Natural killer cell (primary cell): ENCODE results near the gene TFAP2B. TPM values are rescaled to one million over a fixed set of nuclear protein-coding genes. Genes with fewer than 3 reads are reported as not detected.

Experiments
- ATAC-seq, 3 donors: fragments of 150-1000 bp in 2 of 3; fragments of 200-7000 bp in 1 of 3; cut with Tn5 transposase; 1 replicate in 1 of 3; 2 replicates in 2 of 3; pipeline ENCODE4 v1.10.0; 2021; ENCODE audit warnings: mild to moderate bottlenecking in 2 of 3, moderate library complexity in 2 of 3
- DNase-seq, 2 donors: peaks; one replicate each; pipeline versions ENCODE4 v3.0.0 to v3.0.0-alpha.2; 2013 to 2021; ENCODE audit warnings: mixed read lengths in 1 of 2
- H3K27ac ChIP-seq: one replicate; pipeline ENCODE4 v1.5.1; 2013; ENCODE audit warnings: mild to moderate bottlenecking, low read length
- H3K27me3 ChIP-seq: one replicate; pipeline ENCODE4 v1.6.1; 2013; ENCODE audit warnings: low read length; ENCODE audit not compliant: control insufficient read depth, insufficient read depth
- H3K36me3 ChIP-seq: one replicate; pipeline ENCODE4 v1.6.1; 2013; ENCODE audit warnings: low read length; ENCODE audit not compliant: control insufficient read depth, insufficient read depth
- H3K4me1 ChIP-seq: one replicate; pipeline ENCODE4 v1.6.1; 2013; ENCODE audit warnings: low read length; ENCODE audit not compliant: control insufficient read depth, insufficient read depth
- H3K4me3 ChIP-seq: one replicate; pipeline ENCODE4 v1.5.1; 2013; ENCODE audit warnings: low read length
- H3K9me3 ChIP-seq: one replicate; pipeline ENCODE4 v1.6.1; 2013; ENCODE audit warnings: low read length; ENCODE audit not compliant: control insufficient read depth, insufficient read depth
- H3K27ac Mint-ChIP-seq, 2 donors: one replicate each; pipeline ENCODE4 v1.8.0; 2022; ENCODE audit warnings: mild to moderate bottlenecking in 2 of 2, mixed read lengths in 2 of 2, moderate library complexity in 1 of 2
- H3K27me3 Mint-ChIP-seq, 2 donors: one replicate each; pipeline ENCODE4 v1.8.0; 2022; ENCODE audit warnings: low read depth in 2 of 2, mixed read lengths in 2 of 2
- H3K36me3 Mint-ChIP-seq: one replicate; pipeline ENCODE4 v1.8.0; 2022; ENCODE audit warnings: mixed read lengths
- H3K4me1 Mint-ChIP-seq, 2 donors: one replicate each; pipeline ENCODE4 v1.8.0; 2022; ENCODE audit warnings: mixed read lengths in 2 of 2
- H3K4me3 Mint-ChIP-seq: one replicate; pipeline ENCODE4 v1.8.0; 2022; ENCODE audit warnings: mild to moderate bottlenecking, moderate library complexity, mixed read lengths
- H3K9me3 Mint-ChIP-seq, 2 donors: one replicate each; pipeline ENCODE4 v1.8.0; 2022; ENCODE audit warnings: mixed read lengths in 2 of 2
- WGBS: methylation state at CpG from one replicate; pipeline ENCODE4 v1.1.7; 2013; ENCODE audit warnings: missing lambda C conversion rate; ENCODE audit not compliant: insufficient coverage; 5-methylcytosine and 5-hydroxymethylcytosine counted together
- intact Hi-C: fragments of 100-400 bp; cut with micrococcal nuclease; formaldehyde crosslinking; loops from one replicate; pipeline ENCODE4 v1.14.2; 2022
- total RNA-seq, 4 donors: library from RNA; stranded (reverse); fragments of 120-200 nt in 1 of 4; gene quantifications; one replicate each; pipeline versions ENCODE4 v1.2.3 to v1.2.4, GENCODE V29; 2013 to 2022
- TF ChIP-seq, protein P1 (sequence below): fragments of 200-600 bp; IDR thresholded peaks from one replicate; pipeline ENCODE4 v1.8.0; 2022; ENCODE audit warnings: antibody characterized with exemption

TFAP2B gene
- total RNA-seq, 3 donors from 2014 or later (not counting 1 experiment from before 2014, with no cell fraction given), result not detected

GRCh38 chr6:50822078-50822476 is 3.4 kb downstream of the TFAP2B start:
- intact Hi-C loops, result no loop called here
- WGBS, result 6% methylated on average over 4 of the region's 6 CpGs
- Mint-ChIP-seq H3K27me3 (peaks cover 74 to 88% of the 10 kb centered on the region in 2 donors), H3K4me3 (no peak overlapping the region), H3K27ac (no peak overlapping the region), H3K36me3 (peaks cover 14% of the 10 kb centered on the region), H3K9me3 (peaks cover 0 to 10% of the 10 kb centered on the region in 2 donors), H3K4me1 (peaks cover 0 to 5% of the 10 kb centered on the region in 2 donors)
- H3K36me3 ChIP-seq, result no peaks in the 10 kb centered on the region
- H3K4me1 ChIP-seq, result no peaks in the 10 kb centered on the region
- H3K4me3 ChIP-seq, result no peak overlapping the region
- no peak overlapping the region for H3K27ac ChIP-seq
- H3K9me3 ChIP-seq, result peaks cover 10% of the 10 kb centered on the region
- DNase-seq (no peak), ATAC-seq (no peak)
- TF ChIP-seq, protein P1, sequence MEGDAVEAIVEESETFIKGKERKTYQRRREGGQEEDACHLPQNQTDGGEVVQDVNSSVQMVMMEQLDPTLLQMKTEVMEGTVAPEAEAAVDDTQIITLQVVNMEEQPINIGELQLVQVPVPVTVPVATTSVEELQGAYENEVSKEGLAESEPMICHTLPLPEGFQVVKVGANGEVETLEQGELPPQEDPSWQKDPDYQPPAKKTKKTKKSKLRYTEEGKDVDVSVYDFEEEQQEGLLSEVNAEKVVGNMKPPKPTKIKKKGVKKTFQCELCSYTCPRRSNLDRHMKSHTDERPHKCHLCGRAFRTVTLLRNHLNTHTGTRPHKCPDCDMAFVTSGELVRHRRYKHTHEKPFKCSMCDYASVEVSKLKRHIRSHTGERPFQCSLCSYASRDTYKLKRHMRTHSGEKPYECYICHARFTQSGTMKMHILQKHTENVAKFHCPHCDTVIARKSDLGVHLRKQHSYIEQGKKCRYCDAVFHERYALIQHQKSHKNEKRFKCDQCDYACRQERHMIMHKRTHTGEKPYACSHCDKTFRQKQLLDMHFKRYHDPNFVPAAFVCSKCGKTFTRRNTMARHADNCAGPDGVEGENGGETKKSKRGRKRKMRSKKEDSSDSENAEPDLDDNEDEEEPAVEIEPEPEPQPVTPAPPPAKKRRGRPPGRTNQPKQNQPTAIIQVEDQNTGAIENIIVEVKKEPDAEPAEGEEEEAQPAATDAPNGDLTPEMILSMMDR, result no peak
- H3K27me3 ChIP-seq, result peaks cover 61% of the 10 kb centered on the region

GRCh38 chr6:50823094-50823920 is 4.6 kb downstream of the TFAP2B start:
- intact Hi-C loops, result no loop called here
- Mint-ChIP-seq H3K36me3 (peaks cover 14% of the 10 kb centered on the region), H3K4me1 (peaks cover 0 to 5% of the 10 kb centered on the region in 2 donors), H3K27me3 (peaks cover 78 to 86% of the 10 kb centered on the region in 2 donors), H3K27ac (no peak overlapping the region), H3K9me3 (peaks cover 0 to 10% of the 10 kb centered on the region in 2 donors), H3K4me3 (no peak overlapping the region)
- DNase-seq (no peak), ATAC-seq (no peak)
- 10% methylated on average over 46 of the region's 46 CpGs for WGBS
- peaks cover 10% of the 10 kb centered on the region for H3K9me3 ChIP-seq
- no peak overlapping the region for H3K27ac ChIP-seq
- TF ChIP-seq, protein P1, result no peak
- no peaks in the 10 kb centered on the region for H3K36me3 ChIP-seq
- H3K4me1 ChIP-seq, result no peaks in the 10 kb centered on the region
- H3K27me3 ChIP-seq, result peaks cover 50% of the 10 kb centered on the region
- no peak overlapping the region for H3K4me3 ChIP-seq

DNA sequence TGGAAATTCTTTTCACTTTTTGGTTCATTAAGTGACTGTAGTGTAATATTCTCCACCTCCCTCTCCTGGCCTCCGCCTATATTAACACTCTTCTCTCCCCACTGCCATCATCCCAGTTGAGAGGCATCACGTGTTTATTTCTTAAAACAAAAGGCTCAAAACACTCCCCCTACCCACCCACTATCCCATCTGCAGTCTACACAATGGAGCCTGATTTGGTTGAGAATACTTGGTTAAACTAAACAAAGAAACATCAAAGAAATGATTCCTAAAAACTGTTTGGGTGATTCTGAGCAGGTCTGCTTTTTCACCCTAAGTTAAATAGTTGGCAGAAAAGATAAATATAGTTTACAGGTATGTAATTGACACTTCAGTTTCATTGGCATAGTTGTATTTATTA is 5.9 kb downstream of the TFAP2B start:
- Mint-ChIP-seq H3K9me3 (peaks cover 0 to 10% of the 10 kb centered on the region in 2 donors), H3K36me3 (peaks cover 16% of the 10 kb centered on the region), H3K4me3 (no peak overlapping the region), H3K27me3 (peaks cover 73 to 80% of the 10 kb centered on the region in 2 donors), H3K27ac (no peak overlapping the region), H3K4me1 (peaks cover 0 to 5% of the 10 kb centered on the region in 2 donors)
- no peak for ATAC-seq
- TF ChIP-seq, protein P1, result no peak
- no peak overlapping the region for H3K27ac ChIP-seq
- H3K4me1 ChIP-seq, result no peaks in the 10 kb centered on the region
- H3K36me3 ChIP-seq, result no peaks in the 10 kb centered on the region
- peaks cover 43% of the 10 kb centered on the region for H3K27me3 ChIP-seq
- H3K4me3 ChIP-seq, result no peak overlapping the region
- intact Hi-C loops, result no loop called here
- DNase-seq, result no peak
- peaks cover 10% of the 10 kb centered on the region for H3K9me3 ChIP-seq
- WGBS, result 7% methylated on average over 2 of the region's 2 CpGs
